ENCODE data around the gene VEZT.
"Not testable (repeated sequence)": the region's sequence is repeated elsewhere in the genome, so short reads cannot be mapped to it uniquely, and the experiment has no call there.

Gene VEZT

GRCh38 chr12:95322326-95322725 is 104.7 kb downstream of the VEZT start:
- DNase-seq = no peak

GRCh38 chr12:95323212-95323611 is 105.6 kb downstream of the VEZT start:
- no peak for DNase-seq

GRCh38 chr12:95324246-95324645 is 106.6 kb downstream of the VEZT start:
- DNase-seq = not testable (repeated sequence)

- no peak for DNase-seq
These were observed 107.9 kb downstream of the VEZT start for GRCh38 chr12:95325501-95325900.

GRCh38 chr12:95326445-95326844 is 108.8 kb downstream of the VEZT start:
- peak; percentile 51 for DNase-seq

GRCh38 chr12:95326855-95327254 is 109.2 kb downstream of the VEZT start:
- DNase-seq = no peak

- no peak for DNase-seq
These were observed 111.1 kb downstream of the VEZT start for GRCh38 chr12:95328708-95329107.

- no peak for DNase-seq
These were observed 118.3 kb downstream of the VEZT start for GRCh38 chr12:95335948-95336347.

- peak; percentile 71 for DNase-seq
These were observed 118.9 kb downstream of the VEZT start for GRCh38 chr12:95336387-95337067.

GRCh38 chr12:95337146-95337545 is 119.5 kb downstream of the VEZT start:
- DNase-seq = no peak

- no peak for DNase-seq
These were observed 121.6 kb downstream of the VEZT start for GRCh38 chr12:95339086-95339788.

- no peak for DNase-seq
These were observed 124.4 kb downstream of the VEZT start for GRCh38 chr12:95342008-95342407.

- DNase-seq = no peak
These were observed 126.0 kb downstream of the VEZT start for GRCh38 chr12:95343461-95344230.

- DNase-seq = no peak
These were observed 131.7 kb downstream of the VEZT start for GRCh38 chr12:95349291-95349690.

GRCh38 chr12:95351748-95352147 is 134.1 kb downstream of the VEZT start:
- no peak for DNase-seq

All from OCI-M1 (cell line).